22Rv1 (cell line): ENCODE results near the gene ACSF2.

ENCODE experiments used
- ZFX ChIP-seq: fragments of 450-650 bp; IDR thresholded peaks from 2 replicates; pipeline ENCODE4 v1.6.1; 2017; ENCODE audit warnings: antibody characterized with exemption, borderline replicate concordance
- TF ChIP-seq, protein P1 (sequence below): fragments of 450-650 bp; IDR thresholded peaks from 2 replicates; pipeline ENCODE4 v1.5.1; 2017; ENCODE audit warnings: mild to moderate bottlenecking

DNA sequence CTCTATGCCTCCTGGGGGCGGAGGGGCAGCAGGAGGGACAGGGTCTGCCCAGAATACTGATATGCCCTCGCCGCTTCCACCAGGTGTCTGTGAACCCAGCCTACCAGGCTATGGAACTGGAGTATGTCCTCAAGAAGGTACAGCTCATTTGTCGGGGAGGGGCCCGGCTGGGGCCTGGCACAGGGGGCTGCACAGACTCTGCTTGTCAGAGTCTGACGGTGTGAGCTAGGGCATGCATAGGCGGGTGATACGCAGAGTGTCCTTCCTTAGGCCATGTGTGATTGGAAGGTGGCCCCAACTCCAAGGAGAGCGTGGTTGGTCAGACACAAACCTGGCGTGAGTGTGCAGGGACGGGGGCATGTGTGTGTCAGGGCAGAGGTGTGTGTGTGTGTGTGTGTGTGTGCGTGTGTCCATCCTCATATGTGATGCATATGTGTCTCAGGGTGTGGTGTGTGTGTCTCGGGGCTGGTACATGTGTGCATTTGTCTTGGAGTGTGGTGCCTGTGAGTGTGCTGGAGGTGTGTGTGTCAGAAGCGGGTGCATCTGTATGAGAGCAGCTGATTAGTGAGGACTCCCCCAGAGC lies 35.6 kb downstream of the ACSF2 start:
- TF ChIP-seq, protein P1, sequence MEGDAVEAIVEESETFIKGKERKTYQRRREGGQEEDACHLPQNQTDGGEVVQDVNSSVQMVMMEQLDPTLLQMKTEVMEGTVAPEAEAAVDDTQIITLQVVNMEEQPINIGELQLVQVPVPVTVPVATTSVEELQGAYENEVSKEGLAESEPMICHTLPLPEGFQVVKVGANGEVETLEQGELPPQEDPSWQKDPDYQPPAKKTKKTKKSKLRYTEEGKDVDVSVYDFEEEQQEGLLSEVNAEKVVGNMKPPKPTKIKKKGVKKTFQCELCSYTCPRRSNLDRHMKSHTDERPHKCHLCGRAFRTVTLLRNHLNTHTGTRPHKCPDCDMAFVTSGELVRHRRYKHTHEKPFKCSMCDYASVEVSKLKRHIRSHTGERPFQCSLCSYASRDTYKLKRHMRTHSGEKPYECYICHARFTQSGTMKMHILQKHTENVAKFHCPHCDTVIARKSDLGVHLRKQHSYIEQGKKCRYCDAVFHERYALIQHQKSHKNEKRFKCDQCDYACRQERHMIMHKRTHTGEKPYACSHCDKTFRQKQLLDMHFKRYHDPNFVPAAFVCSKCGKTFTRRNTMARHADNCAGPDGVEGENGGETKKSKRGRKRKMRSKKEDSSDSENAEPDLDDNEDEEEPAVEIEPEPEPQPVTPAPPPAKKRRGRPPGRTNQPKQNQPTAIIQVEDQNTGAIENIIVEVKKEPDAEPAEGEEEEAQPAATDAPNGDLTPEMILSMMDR = no peak
- no peak for TF ChIP-seq ZFX
